Neutrophil (primary cell): ENCODE data around the gene EXOC6B.

Experiments
- H3K27ac ChIP-seq: fragments of 200-600 bp; sonication (generic); 2 replicates; pipeline ENCODE4 v1.5.1; 2016; ENCODE audit warnings: mild to moderate bottlenecking, moderate library complexity
- H3K27me3 ChIP-seq: fragments of 200-600 bp; sonication (generic); 2 replicates; pipeline ENCODE4 v1.6.0; 2016; ENCODE audit warnings: mild to moderate bottlenecking
- H3K36me3 ChIP-seq: fragments of 200-600 bp; sonication (generic); 2 replicates; pipeline ENCODE4 v1.5.1; 2017
- H3K4me1 ChIP-seq, 2 experiments: fragments of 200-600 bp in 1 of 2; sonication (generic) in 1 of 2; 1 replicate in 1 of 2; 2 replicates in 1 of 2; pipeline versions ENCODE4 v1.5.1 to v1.6.1; 2013 to 2016; ENCODE audit warnings: low read depth in 1 of 2, low read length in 1 of 2, mild to moderate bottlenecking in 1 of 2, moderate library complexity in 1 of 2; ENCODE audit not compliant: control insufficient read depth in 1 of 2, insufficient read depth in 1 of 2
- H3K4me3 ChIP-seq, 2 experiments: fragments of 200-600 bp in 1 of 2; sonication (generic) in 1 of 2; 1 replicate in 1 of 2; 2 replicates in 1 of 2; pipeline ENCODE4 v1.5.1; 2013 to 2016; ENCODE audit warnings: low read depth in 1 of 2, low read length in 1 of 2, mild to moderate bottlenecking in 1 of 2, moderate library complexity in 1 of 2
- H3K9me3 ChIP-seq: fragments of 200-600 bp; sonication (generic); 2 replicates; pipeline ENCODE4 v1.5.1; 2016
- CTCF ChIP-seq: fragments of 200-600 bp; sonication (generic); IDR thresholded peaks from 2 replicates; pipeline ENCODE4 v1.5.1; 2016; ENCODE audit warnings: antibody characterized with exemption

EXOC6B gene

GRCh38 chr2:72862239-72862988 is 36.6 kb upstream of the EXOC6B start:
- Histone ChIP-seq H3K27ac (no peak overlapping the region), H3K9me3 (no peaks in the 10 kb centered on the region), H3K36me3 (no peaks in the 10 kb centered on the region), H3K27me3 (peaks cover 91% of the 10 kb centered on the region), H3K4me3 (no peak overlapping the region), H3K4me1 (peaks cover 4 to 6% of the 10 kb centered on the region in 2 experiments)
- peak; percentile 71 for TF ChIP-seq CTCF

GRCh38 chr2:72859831-72860262 is 34.0 kb upstream of the EXOC6B start:
- Histone ChIP-seq H3K9me3 (no peaks in the 10 kb centered on the region), H3K4me1 (peaks cover 4 to 6% of the 10 kb centered on the region in 2 experiments), H3K27ac (no peak overlapping the region), H3K36me3 (no peaks in the 10 kb centered on the region), H3K4me3 (no peak overlapping the region), H3K27me3 (peaks cover 90% of the 10 kb centered on the region)
- no peak for TF ChIP-seq CTCF

- Histone ChIP-seq H3K4me3 (no peak overlapping the region), H3K9me3 (no peaks in the 10 kb centered on the region), H3K27ac (no peak overlapping the region), H3K27me3 (peaks cover 68% of the 10 kb centered on the region), H3K36me3 (no peaks in the 10 kb centered on the region), H3K4me1 (no peaks in the 10 kb centered on the region)
- no peak for TF ChIP-seq CTCF
Measured at GRCh38 chr2:72851333-72851732, 25.5 kb upstream of the EXOC6B start.

- Histone ChIP-seq H3K4me3 (no peak overlapping the region), H3K36me3 (no peaks in the 10 kb centered on the region), H3K9me3 (no peaks in the 10 kb centered on the region), H3K27ac (no peak overlapping the region), H3K4me1 (no peaks in the 10 kb centered on the region), H3K27me3 (peaks cover 47% of the 10 kb centered on the region)
- TF ChIP-seq CTCF: no peak
Measured at GRCh38 chr2:72849138-72849462, 23.3 kb upstream of the EXOC6B start.

- Histone ChIP-seq H3K4me3 (no peak overlapping the region), H3K27me3 (peaks cover 42% of the 10 kb centered on the region), H3K9me3 (no peaks in the 10 kb centered on the region), H3K36me3 (no peaks in the 10 kb centered on the region), H3K27ac (no peak overlapping the region), H3K4me1 (no peaks in the 10 kb centered on the region)
- no peak for TF ChIP-seq CTCF
Measured at GRCh38 chr2:72848436-72849137, 22.8 kb upstream of the EXOC6B start.
